SW480 (cell line): ENCODE results near the gene ESYT2.
"Not testable (repeated sequence)": the region's sequence is repeated elsewhere in the genome, so short reads cannot be mapped to it uniquely, and the experiment has no call there.

Experiments
- DNase-seq: peaks from one replicate; pipeline ENCODE4 v3.0.0-alpha.2; 2016; ENCODE audit warnings: low spot score

ESYT2 gene

DNA sequence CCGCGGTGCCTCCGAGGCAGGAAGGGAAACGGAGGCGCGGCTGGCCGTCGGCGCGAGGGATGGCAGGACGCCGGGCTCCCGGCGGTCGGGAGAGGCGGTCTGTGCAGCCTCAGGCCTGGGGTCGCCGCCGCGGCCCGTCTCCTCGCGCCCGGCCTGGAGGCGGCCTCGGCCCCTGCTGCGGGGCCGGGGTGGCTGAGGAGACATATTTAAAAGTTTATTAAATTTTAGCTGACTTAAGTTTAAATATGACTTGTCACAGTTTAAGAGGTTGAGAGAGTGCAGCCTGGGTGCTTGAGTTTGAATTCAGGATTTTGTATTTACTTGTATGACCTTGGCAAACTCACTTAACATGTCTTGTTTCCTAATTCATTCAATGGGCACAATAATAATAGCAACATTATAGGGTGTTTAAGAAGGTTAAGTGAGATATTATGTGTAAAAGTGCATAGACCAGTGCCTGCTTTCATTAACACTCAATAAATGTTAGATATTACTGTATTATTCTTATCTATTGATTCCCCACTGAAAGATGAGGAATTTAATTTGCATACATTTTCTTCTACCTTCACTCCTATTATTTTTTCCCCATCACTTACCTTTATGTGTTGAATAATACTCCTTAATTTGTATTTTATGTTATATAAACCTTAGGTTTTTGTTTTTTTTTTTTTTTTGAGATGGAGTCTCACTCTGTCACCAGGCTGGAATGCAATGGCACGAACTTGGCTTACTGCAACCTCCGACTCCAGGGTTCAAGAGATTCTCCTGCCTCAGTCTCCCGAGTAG lies 27.8 kb upstream of the ESYT2 start:
- no peak for DNase-seq

DNA sequence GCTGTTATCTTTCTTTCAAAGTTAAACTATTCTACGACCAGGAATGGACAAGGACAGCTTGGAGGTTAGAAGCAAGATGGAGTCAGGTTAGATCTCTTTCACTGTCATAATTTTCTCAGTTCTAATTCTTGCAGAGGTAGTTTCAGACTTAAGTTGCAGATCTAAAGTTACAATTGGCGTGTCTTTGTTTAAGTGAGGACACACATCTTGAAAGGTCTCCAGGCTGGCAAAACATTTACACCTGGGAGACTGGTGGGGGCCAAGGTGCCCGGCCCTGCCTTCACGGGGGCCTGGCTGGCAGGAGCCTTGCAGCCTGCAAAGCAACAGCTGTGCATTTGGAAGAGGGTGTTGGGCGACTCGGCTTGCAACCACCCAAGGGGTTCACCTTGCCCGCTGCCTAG lies 25.4 kb upstream of the ESYT2 start:
- DNase-seq, result no peak

DNA sequence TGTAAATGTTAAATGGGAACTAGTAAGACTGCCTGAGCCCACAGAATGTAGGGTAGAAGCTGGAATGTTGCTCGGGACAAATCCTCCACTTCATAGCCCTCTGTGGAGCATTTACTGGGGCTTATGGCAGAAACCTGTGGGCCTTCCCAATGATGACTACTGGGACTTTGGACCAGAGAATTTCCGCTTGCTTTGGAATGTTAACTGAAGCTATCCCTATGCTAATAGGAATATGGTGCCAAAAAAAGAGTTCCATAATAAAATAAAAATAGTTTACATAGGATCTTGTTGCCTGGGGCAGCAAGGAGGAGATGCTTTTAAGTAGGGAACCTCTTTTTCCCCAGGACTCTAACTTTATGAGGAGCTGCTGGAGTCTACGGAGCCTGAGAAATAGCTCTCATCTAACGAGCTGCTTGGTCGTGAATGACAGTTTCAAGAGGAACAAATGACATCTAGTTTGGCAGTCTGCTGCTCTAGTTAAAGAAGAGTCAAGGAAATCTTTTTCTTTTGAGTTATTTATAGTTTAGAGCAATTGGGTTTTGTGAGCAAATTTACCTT lies 21.3 kb upstream of the ESYT2 start:
- peak; percentile 14 for DNase-seq

DNA sequence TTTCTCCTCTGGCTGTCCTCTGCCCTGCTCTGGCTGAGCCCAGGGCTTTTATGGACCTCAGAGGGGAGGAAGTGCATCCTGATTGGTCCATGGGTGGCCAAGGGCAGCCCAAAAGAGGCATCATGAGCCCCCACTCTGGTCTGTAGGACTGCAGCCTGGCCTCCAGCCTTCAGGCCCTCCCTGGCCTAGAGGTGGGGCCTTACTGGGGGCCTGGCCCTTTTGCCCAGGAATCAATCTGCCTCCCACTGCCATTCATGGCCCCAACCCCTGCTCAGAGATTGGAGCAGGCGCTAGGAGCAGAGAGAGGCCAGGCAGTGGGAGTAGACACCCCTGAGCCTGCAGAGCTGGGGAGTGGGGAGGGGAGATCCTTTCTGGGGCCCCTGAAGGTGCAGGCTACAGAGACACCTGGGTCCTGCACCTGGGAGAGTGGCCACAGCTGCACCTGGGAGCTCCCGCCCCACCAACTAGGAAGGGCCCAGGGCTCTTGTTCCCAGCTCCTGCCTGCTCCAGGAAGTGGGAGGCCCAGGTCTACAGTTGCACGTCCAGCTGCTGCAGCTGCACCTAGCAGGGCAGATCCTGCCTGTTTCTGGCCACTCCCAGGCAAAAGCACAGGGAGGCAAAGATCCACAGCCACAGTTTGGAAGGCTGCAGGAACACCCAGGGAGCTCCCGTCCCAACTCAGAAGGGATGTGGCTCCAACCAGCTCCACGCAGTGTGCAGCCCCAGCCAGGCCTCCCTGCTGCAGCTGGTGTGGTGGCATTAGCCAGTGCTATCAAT lies 20.6 kb upstream of the ESYT2 start:
- peak; percentile 63 for DNase-seq

DNA sequence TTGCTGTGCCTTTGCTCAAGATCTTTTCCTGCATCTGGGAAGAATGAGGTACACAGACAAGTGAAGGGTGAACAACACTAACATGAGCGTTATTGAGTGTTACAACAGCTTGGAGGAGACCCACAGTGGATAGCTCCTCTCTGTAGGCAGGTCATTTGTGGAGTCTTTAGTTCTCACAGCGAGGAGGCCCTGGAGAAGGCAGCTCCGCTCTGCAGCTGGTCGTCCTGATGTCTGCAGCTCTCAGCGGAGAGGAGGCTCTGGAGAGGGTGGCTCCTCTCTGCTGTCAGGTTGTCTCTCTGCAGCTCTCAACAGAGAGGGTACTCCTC lies 20.1 kb upstream of the ESYT2 start:
- DNase-seq, result no peak

DNA sequence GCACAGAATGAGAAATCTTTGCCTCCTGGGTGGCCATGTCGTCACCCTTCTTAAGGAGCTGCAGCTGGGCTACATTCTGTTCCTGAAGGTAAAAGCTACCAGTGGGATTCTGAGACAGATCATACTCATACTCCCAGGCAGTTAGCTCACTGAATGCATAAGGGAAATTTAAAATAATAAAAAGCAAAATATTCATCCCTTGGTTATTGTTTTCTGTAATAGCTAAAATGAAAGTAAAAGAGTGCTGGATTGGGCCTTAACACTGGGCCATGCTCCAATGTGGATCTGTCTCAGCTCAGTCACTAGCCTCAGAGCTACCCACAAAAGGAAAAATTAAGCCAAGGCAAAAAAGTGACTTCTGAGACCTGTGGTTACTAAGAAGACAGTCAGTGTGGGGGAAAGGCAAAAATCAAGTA lies 18.1 kb upstream of the ESYT2 start:
- no peak for DNase-seq

DNA sequence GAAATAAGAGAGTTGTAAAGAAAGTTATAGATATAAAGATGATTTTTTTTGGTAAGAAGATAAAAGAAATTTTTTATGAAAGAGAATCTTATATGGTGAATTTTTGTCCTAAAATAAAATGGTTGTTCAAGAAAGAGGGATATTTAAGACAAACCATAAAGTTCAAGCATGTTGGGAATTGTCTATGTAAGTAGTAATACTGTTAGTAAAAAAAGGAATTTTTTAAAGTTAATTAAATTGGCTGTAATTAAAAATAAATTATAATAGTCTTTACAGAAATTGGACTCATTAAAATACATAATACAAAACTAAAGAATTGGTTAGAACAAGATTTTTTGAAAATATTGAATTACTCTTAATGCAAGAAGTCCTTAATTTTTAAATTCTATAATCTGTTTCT lies 17.0 kb upstream of the ESYT2 start:
- DNase-seq, result no peak

DNA sequence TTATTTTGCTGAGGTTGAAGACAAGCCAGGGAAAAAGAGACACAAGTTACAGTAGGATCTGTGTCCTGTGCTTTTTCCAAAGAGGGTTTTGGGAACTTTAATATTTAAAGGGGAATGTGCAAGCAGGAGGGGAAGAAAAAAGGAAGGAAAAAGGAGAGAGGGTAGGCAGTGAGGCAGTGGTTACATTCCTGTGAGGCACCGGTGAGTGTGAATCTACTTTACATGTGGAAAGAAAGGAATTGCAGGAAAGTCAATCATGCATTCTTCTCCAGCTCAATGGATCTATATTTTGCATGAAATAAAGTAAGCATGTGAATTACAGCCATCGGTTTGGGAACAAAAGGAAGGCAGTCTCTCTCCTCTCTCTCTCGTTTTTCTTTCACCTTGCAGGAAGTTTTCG lies 14.5 kb upstream of the ESYT2 start:
- DNase-seq, result no peak

DNA sequence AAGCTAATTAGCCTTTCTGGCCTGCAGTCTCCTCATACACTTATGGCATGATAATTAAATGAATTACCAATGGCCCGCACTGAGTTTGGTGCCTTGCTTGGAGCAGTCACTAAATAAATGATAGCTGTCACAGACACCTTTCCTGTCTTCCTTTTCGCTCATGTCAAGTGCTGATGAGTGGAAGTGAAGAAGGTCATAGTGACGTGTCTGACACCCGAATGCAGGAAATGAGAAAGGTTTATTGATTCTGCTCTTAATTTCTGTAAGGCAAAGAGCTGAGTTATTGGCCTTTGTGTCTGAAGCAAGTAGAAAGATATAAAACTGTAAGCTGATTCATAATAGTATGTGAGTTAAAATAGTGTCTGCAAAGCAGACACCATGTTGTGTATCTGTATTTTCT lies 13.2 kb upstream of the ESYT2 start:
- DNase-seq, result no peak

DNA sequence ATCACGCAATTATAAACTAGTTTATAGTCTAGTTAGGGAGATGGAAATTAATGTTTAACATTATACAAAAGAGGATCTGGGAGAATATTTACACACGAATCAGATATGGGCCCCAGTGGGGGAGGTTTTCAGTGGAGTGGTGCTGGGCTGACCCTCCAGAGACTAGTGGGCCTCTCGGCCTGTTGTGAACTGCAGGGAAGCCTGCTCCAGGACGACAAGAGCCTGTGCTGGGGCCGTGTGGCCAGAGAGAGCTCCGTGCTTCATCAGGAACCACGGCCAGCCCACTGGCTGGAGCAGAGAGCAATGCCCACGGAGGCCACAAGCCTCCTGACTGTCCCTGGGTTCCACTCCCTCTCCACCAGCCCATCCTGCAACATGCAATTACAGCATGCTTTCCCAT lies 11.3 kb upstream of the ESYT2 start:
- no peak for DNase-seq

DNA sequence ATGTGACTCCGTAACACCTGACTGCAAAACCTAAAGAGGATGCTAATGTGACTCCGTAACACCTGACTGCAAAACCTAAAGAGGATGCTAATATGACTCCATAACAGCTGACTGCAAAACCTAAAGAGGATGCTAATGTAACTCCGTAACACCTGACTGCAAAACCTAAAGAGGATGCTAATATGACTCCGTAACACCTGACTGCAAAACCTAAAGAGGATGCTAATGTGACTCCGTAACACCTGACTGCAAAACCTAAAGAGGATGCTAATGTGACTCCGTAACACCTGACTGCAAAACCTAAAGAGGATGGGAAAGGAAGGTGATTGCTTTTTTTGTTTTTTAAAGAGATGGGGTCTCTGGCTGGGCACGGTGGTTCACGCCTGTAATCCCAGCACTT lies 9.9 kb upstream of the ESYT2 start:
- DNase-seq, result not testable (repeated sequence)

DNA sequence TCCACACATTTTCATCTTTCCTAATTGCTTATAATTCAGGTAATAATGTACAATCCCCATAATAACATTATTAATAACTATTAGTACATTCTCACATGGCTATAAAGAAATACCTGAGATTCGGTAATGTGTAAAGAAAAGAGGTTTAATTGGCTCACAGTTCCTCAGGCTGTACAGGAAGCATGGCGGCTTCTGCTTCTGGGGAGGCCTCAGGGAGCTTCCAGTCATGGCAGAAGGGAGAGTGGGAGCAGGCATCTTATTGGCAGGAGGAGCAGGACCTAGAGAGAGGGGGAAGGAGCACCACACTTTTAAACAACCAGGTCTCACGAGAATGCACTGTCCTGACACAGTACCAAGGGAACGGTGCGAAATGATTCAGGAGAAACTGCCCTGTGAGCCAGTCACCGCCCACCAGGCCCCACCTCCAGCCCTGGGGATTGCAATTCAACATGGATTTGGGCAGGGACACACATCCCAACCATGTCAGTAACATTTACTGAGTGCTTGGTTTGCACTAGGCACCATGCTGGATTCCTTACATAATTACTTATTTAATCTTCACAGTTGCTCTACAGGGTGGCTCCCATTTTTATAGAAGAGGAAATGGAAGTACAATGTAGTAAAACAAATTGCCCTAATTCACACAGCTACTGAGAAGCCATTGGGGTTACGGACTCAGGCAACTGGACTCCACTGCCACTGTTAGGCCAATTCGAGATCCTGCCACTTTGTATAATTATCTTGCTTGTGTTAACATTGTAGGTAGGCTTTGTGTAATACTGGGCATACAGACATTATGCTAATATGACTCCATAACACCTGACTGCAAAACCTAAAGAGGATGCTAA lies 8.7 kb upstream of the ESYT2 start:
- DNase-seq, result no peak

DNA sequence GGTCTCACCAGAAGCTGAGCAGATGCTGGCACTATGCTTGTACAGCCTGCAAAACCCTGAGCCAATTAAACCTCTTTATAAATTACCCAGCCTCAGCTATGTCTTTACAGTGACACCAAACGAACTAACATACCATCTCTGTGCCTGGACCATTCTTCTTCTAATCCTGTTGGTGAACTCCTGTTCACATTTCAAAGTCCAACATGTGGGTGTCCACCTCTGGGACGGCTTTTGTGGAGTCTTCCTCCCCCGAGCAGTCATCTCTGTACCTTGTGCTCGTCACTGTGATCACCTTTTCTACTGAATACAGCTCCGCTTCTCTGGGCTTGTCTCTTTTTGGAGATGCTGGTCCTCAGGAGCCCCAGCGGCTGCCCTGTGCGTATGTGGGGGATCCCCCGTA lies 7.4 kb upstream of the ESYT2 start:
- no peak for DNase-seq

DNA sequence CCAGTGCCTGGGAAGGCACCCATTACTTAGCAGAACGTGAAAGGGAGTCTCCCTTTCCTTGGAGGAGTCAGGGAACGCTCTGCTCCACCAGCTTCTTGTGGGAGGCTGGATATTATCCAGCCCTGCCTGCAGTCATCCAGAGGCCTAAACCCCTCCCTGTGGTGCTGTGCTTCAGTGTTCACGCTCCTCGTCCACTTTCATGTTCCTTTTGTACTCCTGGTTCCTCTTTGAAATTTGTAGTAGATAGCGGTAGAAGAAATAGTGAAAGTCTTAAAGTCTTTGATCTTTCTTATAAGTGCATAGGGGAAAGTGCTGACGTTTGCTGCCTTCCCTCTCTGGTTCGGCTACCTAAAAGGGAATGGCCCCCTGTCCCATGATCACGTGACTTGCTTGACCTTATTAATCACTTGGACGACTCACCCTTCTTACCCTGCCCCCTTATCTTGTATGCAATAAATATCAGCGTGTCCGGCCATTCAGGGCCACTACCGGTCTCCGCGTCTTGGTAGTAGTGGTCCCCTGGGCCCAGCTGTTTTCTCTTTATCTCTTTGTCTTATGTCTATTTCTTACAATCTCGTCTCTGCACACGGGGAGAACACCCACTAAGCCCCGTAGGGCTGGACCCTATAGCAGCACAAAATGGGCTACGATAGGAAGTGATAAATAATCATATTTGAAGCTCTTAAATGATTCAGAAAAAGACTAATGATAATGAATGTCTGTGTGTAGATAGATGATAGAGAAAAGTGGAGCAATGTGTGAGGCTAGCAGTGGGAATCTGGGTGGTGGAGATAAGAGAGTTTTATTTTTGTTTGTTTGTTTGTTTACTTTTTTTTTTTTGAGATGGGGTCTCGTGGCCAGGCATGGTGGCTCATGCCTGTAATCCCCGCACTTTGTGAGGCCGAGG lies 5.8 kb upstream of the ESYT2 start:
- DNase-seq, result peak; percentile 42

DNA sequence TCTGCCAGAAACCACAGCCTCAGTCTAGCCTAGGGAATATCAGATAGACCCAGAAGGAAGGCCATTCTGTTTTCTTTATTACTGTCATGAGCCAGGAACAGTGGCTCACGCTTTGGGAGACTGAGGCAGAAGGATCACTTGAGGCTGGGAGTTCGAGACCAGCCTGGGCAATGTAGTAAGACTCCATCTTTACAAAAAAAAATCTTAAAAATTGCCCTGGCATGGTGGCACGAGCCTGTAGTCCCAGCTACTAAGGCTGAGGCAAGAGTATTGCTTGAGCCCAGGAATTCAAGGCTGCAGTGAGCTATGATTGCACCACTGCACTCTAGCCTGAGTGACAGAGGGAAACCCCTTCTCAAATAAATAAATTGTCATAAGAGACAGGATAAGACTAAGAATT lies 3.7 kb upstream of the ESYT2 start:
- no peak for DNase-seq

DNA sequence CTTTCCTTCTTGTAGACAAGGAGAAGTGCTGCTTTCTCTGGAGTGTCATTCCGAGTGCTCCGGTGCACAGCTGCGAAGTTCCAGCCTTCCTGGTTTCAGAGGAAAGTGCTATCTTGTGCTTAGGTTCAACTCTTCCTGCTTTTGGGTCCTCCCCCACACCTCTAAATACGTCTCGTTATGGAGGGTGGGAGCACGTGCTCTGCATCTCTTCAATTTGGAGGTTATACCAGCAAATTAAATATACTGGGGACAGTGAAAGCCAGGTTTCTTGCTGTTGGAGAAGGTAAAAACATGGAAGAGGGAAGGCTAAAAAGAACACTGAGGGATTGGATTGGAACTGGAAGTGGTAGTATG lies 2.4 kb upstream of the ESYT2 start:
- no peak for DNase-seq

DNA sequence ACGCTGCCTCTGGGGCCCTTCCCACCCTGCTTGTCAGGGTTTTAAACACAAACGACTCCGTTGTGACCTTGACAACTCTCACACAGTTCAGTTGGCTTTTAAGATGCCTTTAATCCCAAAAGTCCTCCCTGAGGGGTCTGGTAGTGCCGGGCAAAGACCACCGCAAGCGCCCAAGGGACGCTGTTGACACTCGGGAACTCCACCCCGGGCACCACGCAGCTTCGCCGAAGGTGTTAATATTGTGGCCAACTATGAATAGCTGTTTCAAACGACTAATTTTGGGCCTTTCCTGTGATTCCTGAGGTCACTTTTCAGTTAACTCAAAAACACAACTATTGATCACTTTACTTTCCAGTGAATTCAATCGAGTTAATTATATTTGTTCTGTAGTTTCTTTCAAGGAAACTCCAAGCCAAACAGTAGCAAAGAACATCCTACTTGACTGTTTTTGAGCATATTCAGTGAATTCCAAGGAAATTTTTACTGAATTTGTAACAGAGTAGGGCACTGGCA lies 958 bp upstream of the ESYT2 start:
- no peak for DNase-seq

DNA sequence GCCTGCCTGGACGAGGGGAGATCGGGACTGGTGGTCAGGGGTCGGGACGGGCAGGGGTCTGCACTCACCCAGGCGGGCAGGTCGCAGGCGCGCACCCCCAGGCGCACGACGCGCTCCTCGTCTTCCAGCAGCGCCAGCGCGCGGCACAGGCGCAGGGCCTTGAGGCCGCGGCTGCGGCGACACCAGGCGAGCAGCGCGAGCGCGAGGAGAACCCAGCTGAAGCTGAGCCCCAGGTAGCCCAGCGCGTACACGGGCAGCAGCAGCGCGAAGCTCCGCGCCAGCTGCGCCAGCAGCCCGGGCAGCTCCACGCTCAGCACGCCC lies 328 bp downstream of the ESYT2 start:
- peak; percentile 82 for DNase-seq

DNA sequence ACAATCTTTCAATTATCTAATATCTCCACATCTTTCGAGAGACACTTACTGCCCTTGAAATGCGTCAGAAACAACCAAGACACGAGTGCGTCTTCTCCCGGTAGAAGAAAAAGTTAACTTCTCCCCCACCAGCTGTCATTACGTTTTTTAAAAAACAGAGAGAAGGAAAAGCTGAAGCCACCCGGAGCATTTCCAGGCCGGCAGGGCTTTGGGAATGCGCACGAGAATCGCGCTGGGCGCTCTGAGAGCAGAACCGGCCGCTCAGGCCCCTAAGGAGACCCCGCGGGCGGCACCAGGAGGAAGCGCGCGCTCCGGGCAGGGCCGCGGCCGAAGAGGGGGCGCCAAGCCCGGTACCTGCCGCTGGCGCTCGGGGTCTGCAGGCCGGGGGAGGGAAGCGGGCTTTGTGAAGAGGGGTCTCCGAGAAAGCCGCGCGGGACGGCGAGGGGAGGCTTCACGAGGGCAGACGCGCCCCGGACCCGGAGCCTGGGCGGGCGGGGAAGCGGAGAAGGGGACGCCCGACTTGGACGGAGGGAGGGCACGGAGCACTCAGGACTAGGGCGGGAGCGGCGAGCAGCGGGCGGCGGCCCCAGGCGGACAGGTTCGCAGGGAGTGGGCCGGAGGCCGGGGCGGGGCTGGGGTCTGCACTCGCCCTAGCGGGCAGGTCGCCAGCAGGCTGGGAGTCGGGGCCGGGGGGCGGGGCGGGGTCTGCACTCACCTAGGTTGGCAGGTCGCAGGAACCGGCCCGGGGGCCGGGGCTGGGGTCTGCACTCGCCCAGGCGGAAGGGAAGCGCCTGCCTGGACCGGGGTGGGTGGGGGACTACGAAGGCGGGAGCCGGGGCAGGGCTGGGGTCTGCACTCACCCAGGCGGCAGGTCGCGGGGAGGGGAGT lies 932 bp downstream of the ESYT2 start:
- no peak for DNase-seq

DNA sequence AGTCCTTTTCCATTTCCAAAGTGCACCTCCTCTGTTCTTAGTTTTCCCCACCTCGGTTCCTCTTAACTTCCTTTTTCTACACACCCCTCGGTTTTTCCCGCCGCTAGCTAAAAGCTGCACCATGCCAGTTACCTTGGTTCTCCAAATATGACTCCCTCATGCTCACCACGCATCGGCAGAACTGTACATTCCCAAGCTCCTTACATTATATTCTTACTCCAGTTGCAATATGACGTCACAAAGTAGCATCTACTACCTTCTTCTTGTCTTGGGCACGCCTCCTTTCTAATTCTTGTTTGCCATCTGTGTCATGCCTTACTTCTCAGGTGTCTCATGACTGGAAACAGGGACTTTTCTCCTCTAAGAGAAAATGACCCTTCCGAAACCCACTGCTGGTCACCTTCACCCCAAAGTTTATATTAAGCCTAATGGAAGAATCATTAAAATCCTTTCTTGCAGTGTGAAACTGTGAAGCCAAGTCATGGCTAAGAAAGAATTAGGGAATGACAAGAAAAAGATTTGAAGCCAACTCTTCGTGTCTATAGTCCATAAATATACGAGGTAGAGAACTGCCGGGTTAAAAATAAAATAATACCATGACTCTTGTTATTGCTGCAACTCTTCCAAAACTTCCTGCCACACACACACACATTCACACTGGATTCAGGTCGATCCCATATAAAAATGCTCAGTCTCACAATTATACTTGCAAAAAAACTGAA lies 1.7 kb downstream of the ESYT2 start:
- DNase-seq, result peak; percentile 48
